GM12878 (cell line): ENCODE data around the gene CLDN4.

Experiments used
- EP300 ChIP-seq, 2 experiments: fragments of 150-350 bp in 1 of 2; IDR thresholded peaks; 2 replicates each; pipeline ENCODE4 v1.6.1; 2011 to 2012; ENCODE audit warnings: low read depth in 2 of 2, low read length in 2 of 2, borderline replicate concordance in 1 of 2, improper control_type of control experiment in 1 of 2, inconsistent platforms in 1 of 2; ENCODE audit not compliant: control insufficient read depth in 1 of 2
- EZH2 ChIP-seq: IDR thresholded peaks from 2 replicates; pipeline ENCODE4 v1.6.1; 2012; ENCODE audit warnings: low read depth, mild to moderate bottlenecking, control low read depth, inconsistent platforms, low read length, borderline replicate concordance; ENCODE audit not compliant: control insufficient read depth
- HDAC2 ChIP-seq: fragments of 200-600 bp; sonication (generic); IDR thresholded peaks from 2 replicates; pipeline ENCODE4 v1.6.1; 2017
- KAT2A ChIP-seq: conservative IDR thresholded peaks from 2 replicates; pipeline ENCODE4 v1.6.1; 2011; ENCODE audit warnings: low read depth, low read length; ENCODE audit not compliant: control insufficient read depth
- MXI1 ChIP-seq: fragments of 150-350 bp; IDR thresholded peaks from 2 replicates; pipeline ENCODE4 v1.6.1; 2011; ENCODE audit warnings: low read depth, mild to moderate bottlenecking, inconsistent platforms, low read length, improper control_type of control experiment
- SPI1 ChIP-seq: IDR thresholded peaks from 2 replicates; pipeline ENCODE4 v1.6.1; 2011; ENCODE audit warnings: low read depth, mild to moderate bottlenecking, low read length, moderate library complexity, borderline replicate concordance; ENCODE audit not compliant: insufficient read depth
- SUZ12 ChIP-seq: fragments of 200-600 bp; sonication (generic); IDR thresholded peaks from one replicate; pipeline ENCODE4 v1.6.1; 2018; ENCODE audit warnings: antibody characterized with exemption, mild to moderate bottlenecking; ENCODE audit not compliant: unreplicated experiment
- YY1 ChIP-seq: IDR thresholded peaks from 2 replicates; pipeline ENCODE4 v1.6.1; 2011; ENCODE audit warnings: low read depth, mild to moderate bottlenecking, low read length
- TF ChIP-seq, protein P1 (sequence below): fragments of 450-650 bp; IDR thresholded peaks from 2 replicates; pipeline ENCODE4 v1.6.1; 2014; ENCODE audit warnings: mild to moderate bottlenecking
- TF ChIP-seq, protein P2 (sequence below): IDR thresholded peaks from 2 replicates; pipeline ENCODE4 v1.6.1; 2012; ENCODE audit warnings: low read depth, low read length, improper control_type of control experiment
- TF ChIP-seq, protein P3 (sequence below), 3 experiments: IDR thresholded peaks in 2 of 3; conservative IDR thresholded peaks in 1 of 3; 2 replicates each; pipeline ENCODE4 v1.5.1; 2011; ENCODE audit warnings: low read depth in 3 of 3, low read length in 3 of 3, mild to moderate bottlenecking in 3 of 3, control low read depth in 2 of 3, moderate library complexity in 2 of 3, inconsistent platforms in 1 of 3, mixed read lengths in 1 of 3; ENCODE audit not compliant: control insufficient read depth in 2 of 3, insufficient read depth in 1 of 3; ENCODE audit errors: extremely low read depth in 1 of 3

DNA sequence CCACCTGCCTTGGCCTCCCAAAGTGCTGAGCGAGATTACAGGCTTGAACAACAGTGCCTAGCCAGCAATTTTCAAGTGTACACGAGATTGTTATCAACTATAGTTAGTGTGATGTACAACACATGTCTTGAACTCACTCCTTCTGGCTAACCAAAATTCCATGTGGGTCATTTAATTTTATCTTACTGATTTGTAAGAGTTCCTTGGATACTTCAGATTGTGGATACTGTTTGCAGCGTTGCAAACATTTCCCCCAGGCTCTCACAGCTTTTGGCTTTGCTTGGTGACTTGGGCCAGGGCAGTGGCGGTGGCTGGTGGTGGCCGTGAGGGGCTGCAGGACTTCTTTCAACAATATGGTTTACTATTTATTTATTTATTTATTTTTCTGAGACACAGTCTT, 21.7 kb downstream of the CLDN4 start:
- TF ChIP-seq SPI1 (no peak), EZH2 (no peak), HDAC2 (no peak), MXI1 (no peak), YY1 (no peak), SUZ12 (no peak), EP300 (IDR thresholded peaks at IDR 0.05; ENCODE audit: borderline replicate concordance in 1 of 2, control insufficient read depth in 1 of 2, low read depth in 2 of 2, low read length in 2 of 2) (no peak), KAT2A (no peak)
- TF ChIP-seq, protein P1, sequence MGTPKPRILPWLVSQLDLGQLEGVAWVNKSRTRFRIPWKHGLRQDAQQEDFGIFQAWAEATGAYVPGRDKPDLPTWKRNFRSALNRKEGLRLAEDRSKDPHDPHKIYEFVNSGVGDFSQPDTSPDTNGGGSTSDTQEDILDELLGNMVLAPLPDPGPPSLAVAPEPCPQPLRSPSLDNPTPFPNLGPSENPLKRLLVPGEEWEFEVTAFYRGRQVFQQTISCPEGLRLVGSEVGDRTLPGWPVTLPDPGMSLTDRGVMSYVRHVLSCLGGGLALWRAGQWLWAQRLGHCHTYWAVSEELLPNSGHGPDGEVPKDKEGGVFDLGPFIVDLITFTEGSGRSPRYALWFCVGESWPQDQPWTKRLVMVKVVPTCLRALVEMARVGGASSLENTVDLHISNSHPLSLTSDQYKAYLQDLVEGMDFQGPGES: no peak
- TF ChIP-seq, protein P2, sequence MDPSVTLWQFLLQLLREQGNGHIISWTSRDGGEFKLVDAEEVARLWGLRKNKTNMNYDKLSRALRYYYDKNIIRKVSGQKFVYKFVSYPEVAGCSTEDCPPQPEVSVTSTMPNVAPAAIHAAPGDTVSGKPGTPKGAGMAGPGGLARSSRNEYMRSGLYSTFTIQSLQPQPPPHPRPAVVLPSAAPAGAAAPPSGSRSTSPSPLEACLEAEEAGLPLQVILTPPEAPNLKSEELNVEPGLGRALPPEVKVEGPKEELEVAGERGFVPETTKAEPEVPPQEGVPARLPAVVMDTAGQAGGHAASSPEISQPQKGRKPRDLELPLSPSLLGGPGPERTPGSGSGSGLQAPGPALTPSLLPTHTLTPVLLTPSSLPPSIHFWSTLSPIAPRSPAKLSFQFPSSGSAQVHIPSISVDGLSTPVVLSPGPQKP: no peak
- TF ChIP-seq, protein P3, sequence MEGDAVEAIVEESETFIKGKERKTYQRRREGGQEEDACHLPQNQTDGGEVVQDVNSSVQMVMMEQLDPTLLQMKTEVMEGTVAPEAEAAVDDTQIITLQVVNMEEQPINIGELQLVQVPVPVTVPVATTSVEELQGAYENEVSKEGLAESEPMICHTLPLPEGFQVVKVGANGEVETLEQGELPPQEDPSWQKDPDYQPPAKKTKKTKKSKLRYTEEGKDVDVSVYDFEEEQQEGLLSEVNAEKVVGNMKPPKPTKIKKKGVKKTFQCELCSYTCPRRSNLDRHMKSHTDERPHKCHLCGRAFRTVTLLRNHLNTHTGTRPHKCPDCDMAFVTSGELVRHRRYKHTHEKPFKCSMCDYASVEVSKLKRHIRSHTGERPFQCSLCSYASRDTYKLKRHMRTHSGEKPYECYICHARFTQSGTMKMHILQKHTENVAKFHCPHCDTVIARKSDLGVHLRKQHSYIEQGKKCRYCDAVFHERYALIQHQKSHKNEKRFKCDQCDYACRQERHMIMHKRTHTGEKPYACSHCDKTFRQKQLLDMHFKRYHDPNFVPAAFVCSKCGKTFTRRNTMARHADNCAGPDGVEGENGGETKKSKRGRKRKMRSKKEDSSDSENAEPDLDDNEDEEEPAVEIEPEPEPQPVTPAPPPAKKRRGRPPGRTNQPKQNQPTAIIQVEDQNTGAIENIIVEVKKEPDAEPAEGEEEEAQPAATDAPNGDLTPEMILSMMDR (IDR thresholded peaks at IDR 0.05 in 2 of 3, conservative IDR thresholded peaks at IDR 0.05 in 1 of 3; ENCODE audit: control insufficient read depth in 2 of 3, extremely low read depth in 1 of 3, insufficient read depth in 1 of 3, low read depth in 3 of 3, low read length in 3 of 3): no peak
